H4 (cell line): ENCODE data around the gene SCN9A. TPM values are rescaled to one million over a fixed set of nuclear protein-coding genes. Genes with fewer than 3 reads are reported as not detected.
"Not testable (repeated sequence)": the region's sequence is repeated elsewhere in the genome, so short reads cannot be mapped to it uniquely, and the experiment has no call there.

Experiments
- DNase-seq: peaks from one replicate; pipeline ENCODE4 v3.0.0-alpha.2; 2015; ENCODE audit warnings: low spot score
- total RNA-seq: library from RNA; depleted of rRNA; stranded (reverse); fragments of >200 nt; shearing (Covaris generic); gene quantifications from 2 replicates; pipeline ENCODE4 v1.2.3, GENCODE V29; 2014

Gene SCN9A
- total RNA-seq, 1 experiment from 2014 or later: 3.9 TPM

GRCh38 chr2:166375195-166375735 lies 479 bp downstream of the SCN9A start:
- peak; percentile 36 for DNase-seq

GRCh38 chr2:166373951-166374350 lies 1.8 kb downstream of the SCN9A start:
- peak; percentile 26 for DNase-seq

DNA sequence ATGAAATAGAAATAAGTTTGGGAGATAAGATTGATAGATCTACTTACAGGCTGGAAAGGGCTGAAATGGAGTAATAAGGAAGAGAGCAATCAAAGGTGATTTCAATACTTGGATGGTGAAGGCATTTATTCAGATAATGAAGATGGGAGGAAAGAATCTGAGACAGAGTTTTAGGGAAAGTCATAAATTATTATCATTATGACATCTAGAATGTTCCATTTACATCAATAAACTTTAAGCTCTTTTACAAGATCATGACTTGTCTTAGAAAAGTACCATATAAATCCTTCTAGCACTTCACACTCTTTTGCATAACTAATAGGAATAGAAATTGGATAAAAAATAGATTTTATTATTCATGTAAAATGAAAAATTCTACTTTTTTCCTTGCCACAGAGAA lies 2.2 kb downstream of the SCN9A start:
- DNase-seq: no peak

DNA sequence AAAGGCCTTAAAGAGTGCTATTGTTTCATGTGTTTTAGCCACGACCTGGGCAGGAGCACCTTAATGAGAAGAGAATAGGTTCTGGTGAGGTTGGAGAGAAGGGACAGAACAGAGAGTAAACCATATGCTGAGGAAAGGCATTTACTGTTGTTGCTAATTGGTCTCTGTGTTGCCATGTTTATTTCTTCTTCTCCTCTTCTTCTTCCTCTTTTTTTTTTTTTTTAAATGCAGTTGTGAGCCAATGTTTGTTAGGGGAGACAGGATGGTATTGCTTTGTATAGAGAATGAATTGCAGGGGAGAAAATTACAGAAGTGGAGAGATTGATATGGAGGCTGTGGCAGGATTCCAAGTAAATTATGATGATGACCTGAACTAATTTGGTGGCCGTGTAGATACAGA lies 2.6 kb downstream of the SCN9A start:
- DNase-seq: no peak

GRCh38 chr2:166372046-166372445 lies 3.7 kb downstream of the SCN9A start:
- DNase-seq: no peak

DNA sequence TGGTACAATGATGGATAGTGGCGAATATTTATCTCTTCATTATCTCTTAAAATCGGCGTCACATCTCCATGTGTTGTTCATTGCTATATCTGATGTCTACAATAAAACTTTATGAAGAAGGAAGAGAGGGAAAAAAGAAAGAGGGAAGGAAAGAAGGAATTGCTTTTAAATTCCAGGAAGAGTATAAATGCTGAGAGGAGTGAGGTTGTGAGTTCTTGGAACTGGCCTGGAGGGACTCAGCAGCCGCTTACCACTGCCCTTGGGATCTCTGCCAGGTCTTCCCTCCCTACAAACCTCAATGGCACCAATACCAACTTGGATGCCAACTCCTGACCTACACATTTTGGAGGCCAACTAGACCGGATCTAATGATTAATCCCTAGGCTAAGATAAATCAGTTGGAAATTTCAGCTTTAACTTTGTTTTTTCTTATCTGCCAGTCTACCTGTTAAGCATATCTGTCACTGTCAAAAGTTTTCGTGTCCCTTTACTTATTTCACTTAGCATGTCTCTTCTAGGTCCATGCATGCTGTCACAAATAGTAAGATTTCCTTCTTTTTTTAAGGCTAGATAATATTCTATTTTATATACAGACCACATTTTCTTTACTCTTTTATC lies 9.8 kb downstream of the SCN9A start:
- peak; percentile 39 for DNase-seq

DNA sequence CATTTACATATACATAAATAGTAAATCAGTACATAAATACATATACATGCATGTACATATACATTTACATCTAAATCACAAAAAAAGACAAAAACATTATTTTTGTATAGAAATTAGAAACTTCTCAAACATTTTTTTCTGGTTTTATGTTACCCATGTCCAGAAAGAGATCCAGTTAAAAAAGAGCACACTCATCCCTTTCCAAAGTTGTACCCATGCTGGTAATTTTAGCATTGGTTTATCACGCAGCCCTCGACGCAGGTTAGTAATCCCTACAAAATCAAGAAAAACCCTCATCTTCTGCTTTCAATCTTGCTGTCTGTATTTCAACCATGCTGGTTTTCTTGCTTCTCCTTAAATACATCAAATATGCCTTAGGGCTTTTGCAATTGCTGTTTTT lies 10.5 kb downstream of the SCN9A start:
- no peak for DNase-seq

DNA sequence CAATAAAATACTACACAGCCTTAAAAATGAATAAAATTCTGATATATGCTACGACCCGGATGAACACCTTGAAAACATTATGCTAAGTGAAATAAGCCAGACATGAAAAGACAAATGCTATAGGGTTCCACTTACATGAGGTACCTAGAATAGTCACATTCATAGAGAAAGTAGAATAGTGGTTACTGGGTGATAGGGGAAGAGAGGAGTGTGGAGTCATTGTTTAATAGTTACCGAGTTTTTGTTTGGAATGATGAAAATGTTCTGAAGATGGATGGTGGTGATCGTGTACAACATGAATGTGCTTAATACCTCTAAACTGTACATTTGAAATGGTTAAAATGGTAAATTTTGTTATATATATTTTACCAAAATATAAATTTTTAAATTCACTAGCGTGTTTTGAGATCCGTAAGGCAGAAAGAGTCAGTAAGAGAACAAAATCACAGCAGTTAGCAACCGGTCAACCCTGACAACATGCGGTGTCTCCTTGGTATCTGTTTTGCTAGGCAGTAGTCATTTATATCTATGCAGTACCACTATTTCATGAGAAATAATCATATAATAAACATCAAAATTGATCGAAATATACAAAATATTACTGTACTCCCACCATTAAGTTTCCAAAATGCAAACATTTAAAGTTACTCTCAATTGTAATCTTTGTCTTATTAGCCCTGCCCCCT lies 11.1 kb downstream of the SCN9A start:
- DNase-seq: no peak

DNA sequence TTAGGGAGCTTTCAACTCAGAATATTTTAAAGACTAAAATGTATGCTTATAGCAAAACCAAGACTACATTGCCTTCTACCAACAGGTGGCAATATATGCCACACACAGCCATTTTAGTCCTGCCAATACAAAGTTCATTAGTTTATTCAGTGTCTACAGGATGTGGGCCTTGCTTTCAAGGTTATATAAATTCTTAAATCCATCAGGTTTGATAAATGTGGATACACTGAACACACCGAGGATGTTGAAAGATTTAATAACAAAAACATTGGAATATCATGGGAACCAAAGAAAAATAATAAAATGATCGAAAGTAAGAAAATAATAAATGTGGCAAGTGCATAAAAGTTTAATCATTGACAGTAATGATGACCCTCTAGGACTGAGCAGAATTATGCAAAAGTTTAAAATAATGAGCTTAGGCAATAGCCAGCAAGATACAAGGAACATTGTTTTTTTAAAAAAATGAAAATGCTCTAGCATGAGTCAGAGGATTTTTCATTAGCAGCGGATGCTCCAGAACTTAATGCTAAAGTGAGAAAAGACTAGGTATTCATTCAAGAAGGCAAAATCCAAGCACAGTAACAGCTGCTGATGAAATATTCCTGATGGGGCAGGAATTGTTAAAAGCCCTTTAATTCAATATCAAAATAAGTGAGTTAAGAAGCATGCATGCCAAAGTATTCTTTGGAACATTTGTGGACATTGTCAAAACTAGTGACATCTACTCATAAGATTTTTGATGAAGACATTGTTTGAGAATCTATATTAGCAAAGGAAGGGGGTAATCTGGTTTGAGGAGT lies 14.2 kb downstream of the SCN9A start:
- DNase-seq: peak; percentile 48

DNA sequence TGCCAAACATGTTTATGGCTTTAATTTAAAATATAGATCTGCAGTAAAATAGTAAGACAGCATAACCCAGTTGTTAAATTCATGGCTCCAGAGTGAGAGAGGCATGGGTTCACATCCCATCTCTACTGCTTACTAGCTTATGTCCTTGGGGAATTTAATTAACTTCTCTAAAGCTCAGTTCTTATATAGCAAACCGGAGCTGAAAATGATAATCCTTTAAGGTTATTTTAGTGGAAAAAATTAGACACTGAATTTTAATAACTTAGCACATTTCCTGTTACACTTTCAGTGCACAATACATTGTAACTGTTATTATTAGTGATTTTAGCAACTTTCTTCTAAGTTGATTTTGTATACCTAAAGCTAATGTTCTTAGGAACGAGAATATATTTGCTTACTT lies 14.8 kb downstream of the SCN9A start:
- no peak for DNase-seq

DNA sequence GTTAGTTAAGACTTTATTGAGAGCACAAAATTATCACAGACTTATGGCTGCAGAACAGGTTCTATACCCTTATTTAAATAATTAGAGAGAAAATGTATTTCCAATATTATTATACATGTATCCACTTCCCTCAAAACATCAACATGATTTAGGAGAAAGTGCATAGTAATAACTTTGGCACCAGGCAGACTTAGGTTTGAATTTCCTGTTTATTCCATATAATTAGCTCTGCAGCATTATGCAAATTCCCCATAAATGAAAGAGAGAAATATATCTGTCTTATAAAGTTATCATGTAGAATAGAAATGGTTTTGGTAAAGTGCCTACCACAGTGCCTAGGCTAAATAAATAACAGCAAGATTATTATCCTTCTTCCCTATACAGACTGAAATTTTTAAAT lies 15.3 kb downstream of the SCN9A start:
- no peak for DNase-seq

GRCh38 chr2:166357950-166358321 lies 17.8 kb downstream of the SCN9A start:
- not testable (repeated sequence) for DNase-seq

GRCh38 chr2:166357068-166357949 lies 18.4 kb downstream of the SCN9A start:
- DNase-seq: no peak

DNA sequence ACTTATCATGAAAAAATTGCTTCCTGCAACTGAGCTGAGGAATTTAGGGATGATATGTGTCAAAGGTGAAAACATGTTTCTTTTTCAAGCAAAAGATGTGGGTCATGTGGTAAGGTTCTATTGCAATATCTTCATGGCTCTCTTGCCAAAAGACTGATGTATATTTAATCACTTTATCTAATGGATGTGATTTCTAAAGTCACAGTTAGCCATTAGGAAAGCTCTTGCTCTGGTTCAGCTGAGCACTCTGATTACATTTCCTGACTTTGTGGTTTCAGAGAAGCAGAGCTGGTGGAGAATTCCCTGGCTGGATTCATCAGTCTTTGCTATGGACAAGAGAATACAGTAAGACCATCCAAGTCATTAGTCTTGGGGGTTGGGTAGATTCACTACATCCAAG lies 24.4 kb downstream of the SCN9A start:
- DNase-seq: peak; percentile 58

DNA sequence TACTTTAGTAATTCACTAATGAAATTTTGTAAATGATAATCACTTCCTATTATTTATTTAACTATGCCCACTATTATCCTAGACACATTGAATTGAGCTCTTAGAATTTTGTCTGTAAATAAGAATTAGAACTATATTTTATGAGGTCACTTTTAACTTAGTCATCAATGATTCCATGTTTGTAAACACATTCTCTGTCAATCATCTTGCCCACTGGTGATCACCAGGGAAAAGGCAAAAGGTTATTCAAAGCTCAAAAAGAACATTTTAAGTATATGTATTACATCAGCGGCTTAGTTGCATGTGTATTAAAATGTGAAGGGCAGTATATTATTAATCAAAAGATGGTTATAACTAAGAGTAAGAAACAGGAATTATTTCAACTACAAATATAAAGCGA lies 25.2 kb downstream of the SCN9A start:
- DNase-seq: no peak

- no peak for DNase-seq
These were observed 31.2 kb downstream of the SCN9A start for GRCh38 chr2:166344286-166345113.

GRCh38 chr2:166343467-166343866 lies 32.3 kb downstream of the SCN9A start:
- DNase-seq: peak; percentile 9

DNA sequence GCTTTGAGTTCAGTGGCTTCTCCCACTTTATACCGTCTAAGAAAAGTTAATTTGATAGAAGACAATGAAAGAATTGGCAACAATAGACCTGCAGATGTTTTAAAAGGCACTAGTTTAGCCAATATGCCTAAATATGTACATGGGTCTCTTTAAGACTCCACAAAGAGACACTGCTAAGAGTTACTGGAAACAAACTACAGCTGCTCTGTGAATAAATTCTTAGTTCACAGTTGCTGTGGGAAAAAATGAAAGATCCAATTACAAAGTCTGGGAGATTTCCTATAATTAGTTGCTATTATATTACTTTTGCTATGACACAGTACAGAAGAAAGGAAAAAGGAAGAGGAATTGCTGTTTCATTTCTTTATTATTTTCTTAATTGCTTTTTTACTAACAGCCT lies 34.3 kb downstream of the SCN9A start:
- no peak for DNase-seq

GRCh38 chr2:166338831-166339339 lies 36.9 kb downstream of the SCN9A start:
- no peak for DNase-seq

DNA sequence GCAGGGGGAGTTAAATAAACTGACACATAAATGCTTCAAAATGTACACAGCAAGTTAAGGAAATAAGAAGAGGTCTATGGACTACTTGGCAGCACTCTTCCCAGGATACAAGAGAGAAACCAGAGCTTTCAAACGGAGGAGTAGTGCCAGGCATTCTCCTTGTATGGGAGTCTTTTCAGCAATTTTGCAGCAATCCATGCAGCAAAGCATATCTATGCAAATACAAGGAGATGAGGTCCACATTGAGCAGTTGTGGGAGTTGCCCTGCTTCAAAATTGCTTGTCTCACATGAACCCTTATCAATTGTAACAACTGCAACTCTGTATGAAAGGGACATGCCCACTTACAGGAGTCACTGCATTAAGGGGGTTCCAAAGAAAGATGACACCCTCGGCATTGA lies 37.8 kb downstream of the SCN9A start:
- DNase-seq: no peak

DNA sequence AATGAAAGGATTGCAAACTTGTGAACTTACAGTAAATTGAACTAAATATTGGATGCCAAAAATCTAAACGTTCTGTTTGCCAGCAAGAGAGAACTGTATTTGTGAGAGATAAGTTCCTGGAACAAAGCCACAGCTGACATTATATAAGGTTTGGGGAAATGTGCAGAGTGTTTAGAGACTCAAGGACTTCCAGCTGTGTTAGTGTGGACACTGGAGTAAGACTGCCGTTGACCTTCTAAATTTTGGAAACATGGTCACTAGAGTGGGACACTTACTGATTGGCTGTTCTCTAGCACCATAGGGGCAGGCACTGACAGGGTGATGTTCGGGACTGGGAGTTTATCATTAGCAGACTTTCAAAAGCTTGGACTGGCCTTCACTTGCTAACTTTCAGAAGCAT lies 40.5 kb downstream of the SCN9A start:
- no peak for DNase-seq
